Spinal cord (tissue), 10 donors: ENCODE results near the gene UST. TPM values are rescaled to one million over a fixed set of nuclear protein-coding genes. Genes with fewer than 3 reads are reported as not detected.

Experiments
- DNase-seq, 6 donors: peaks; one replicate each; pipeline versions ENCODE4 v3.0.0 to v3.0.0-alpha.2; 2013 to 2015; ENCODE audit warnings: low spot score in 6 of 6, low read depth in 4 of 6
- H3K27ac ChIP-seq: one replicate; pipeline ENCODE4 v1.5.1; 2013; ENCODE audit warnings: low read depth, low read length, control low read depth
- H3K27me3 ChIP-seq: one replicate; pipeline ENCODE4 v1.6.1; 2013; ENCODE audit warnings: low read length; ENCODE audit not compliant: control insufficient read depth, insufficient read depth
- H3K36me3 ChIP-seq: one replicate; pipeline ENCODE4 v1.6.1; 2013; ENCODE audit warnings: low read length; ENCODE audit not compliant: control insufficient read depth, insufficient read depth
- H3K4me1 ChIP-seq: one replicate; pipeline ENCODE4 v1.6.1; 2013; ENCODE audit warnings: low read length; ENCODE audit not compliant: control insufficient read depth, insufficient read depth
- H3K4me3 ChIP-seq: one replicate; pipeline ENCODE4 v1.5.1; 2013; ENCODE audit warnings: low read depth, low read length, control low read depth
- H3K9me3 ChIP-seq: one replicate; pipeline ENCODE4 v1.6.1; 2013; ENCODE audit warnings: low read length; ENCODE audit not compliant: control insufficient read depth, insufficient read depth
- WGBS: methylation state at CpG from one replicate; pipeline ENCODE4 v1.1.5; 2013; ENCODE audit warnings: missing lambda C conversion rate; ENCODE audit not compliant: insufficient coverage; 5-methylcytosine and 5-hydroxymethylcytosine counted together
- polyA plus RNA-seq, 2 donors: library from polyadenylated mRNA; unstranded; fragments of 120-200 nt; gene quantifications; one replicate each; pipeline ENCODE4 v1.2.1, GENCODE V29; 2013; ENCODE audit not compliant: insufficient read length in 2 of 2
- total RNA-seq, 2 donors: library from RNA; depleted of rRNA in 1 of 2; stranded (reverse); fragments of 120-200 nt in 1 of 2; fragments of >200 nt in 1 of 2; gene quantifications; one replicate each; pipeline versions ENCODE4 v1.2.3 to v1.2.4, GENCODE V29; 2013 to 2014
- donor health status: healthy.

The UST gene
- total and polyA plus RNA-seq, 4 donors: 21.5 to 28.9 (median 23.5) TPM

DNA sequence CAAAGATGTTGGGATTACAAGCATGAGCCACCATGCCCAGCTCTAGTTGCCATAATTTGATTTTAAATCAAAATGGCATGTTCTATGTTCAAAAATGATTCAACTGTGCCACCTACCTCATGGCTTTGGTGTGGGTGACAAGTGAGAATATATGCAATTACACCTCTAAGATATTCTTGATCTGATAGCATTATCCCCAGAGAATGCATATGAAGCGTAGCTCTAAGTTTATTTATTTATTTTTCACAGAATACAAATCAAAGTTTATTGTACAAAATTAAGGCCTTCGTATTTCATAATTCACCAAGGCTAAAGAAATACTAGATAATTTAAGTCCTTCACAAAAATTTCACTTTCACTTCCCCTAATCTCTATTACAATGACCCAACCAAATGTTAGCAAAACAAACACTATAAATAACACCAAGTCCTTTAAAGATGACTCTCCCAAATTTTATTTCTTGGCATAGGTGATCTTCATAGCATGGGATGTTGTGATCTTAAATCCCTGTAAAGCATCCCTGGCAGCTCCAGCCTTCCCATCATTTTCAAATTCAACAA lies 364.8 kb downstream of the UST start:
- DNase-seq: no peak
- no CpG with 5 or more reads among the region's 2 CpGs for WGBS
- H3K4me1 ChIP-seq: peaks cover 31% of the 10 kb centered on the region
- no peaks in the 10 kb centered on the region for H3K9me3 ChIP-seq
- H3K27ac ChIP-seq: no peak overlapping the region
- no peaks in the 10 kb centered on the region for H3K36me3 ChIP-seq
- no peaks in the 10 kb centered on the region for H3K27me3 ChIP-seq
- no peak overlapping the region for H3K4me3 ChIP-seq

DNA sequence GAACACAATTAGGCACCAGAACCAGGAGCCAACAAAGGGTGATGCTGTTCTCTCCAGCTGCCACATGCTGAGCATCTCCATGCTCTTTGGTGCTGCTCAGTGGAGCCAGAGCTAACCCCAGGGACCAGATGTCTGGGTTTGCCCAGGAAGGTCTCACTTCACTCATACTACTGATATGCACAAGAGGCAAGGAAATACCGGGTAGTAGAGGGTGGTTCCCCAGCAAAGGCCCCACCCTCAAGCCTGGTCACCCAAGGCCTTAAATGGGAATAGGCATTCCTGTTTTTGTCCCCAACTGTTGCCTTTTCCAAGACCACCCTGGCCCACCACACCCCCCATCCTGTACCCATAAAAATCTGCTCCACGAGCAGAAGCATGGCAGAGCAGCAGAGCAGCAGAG lies 366.1 kb downstream of the UST start:
- no peak for DNase-seq
- Histone ChIP-seq H3K9me3 (no peaks in the 10 kb centered on the region), H3K27me3 (no peaks in the 10 kb centered on the region), H3K4me3 (no peak overlapping the region), H3K27ac (no peak overlapping the region), H3K36me3 (no peaks in the 10 kb centered on the region), H3K4me1 (peaks cover 20% of the 10 kb centered on the region)
- WGBS: no CpG with 5 or more reads among the region's 2 CpGs

DNA sequence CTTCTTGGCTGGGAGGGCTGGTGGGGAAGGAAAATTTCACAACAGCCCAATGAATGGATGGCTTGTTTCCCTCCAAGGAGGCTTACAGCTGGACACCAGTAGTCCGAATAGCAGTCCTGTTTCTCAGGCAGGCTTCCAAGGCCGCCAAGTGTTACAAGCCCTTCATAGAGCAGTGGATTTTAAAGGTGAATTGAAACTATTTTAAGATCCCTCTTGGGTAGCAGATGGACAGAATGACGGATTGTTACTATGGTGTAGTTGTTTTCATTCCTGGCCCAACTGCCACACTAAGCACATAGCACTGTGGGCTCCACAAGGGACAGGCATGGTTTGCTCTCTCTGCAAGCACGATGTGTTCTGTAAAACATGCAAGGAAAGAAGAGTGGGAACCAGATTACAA lies 367.3 kb downstream of the UST start:
- no peaks in the 10 kb centered on the region for H3K9me3 ChIP-seq
- H3K36me3 ChIP-seq: no peaks in the 10 kb centered on the region
- peaks cover 10% of the 10 kb centered on the region for H3K4me1 ChIP-seq
- WGBS: 86% methylated on average over 1 of the region's 4 CpGs
- peak in 5 of 6 donors; percentile 44 to 84 (median 53) for DNase-seq
- H3K27me3 ChIP-seq: no peaks in the 10 kb centered on the region
- peak overlapping the region; percentile 65 for H3K27ac ChIP-seq
- no peak overlapping the region for H3K4me3 ChIP-seq

DNA sequence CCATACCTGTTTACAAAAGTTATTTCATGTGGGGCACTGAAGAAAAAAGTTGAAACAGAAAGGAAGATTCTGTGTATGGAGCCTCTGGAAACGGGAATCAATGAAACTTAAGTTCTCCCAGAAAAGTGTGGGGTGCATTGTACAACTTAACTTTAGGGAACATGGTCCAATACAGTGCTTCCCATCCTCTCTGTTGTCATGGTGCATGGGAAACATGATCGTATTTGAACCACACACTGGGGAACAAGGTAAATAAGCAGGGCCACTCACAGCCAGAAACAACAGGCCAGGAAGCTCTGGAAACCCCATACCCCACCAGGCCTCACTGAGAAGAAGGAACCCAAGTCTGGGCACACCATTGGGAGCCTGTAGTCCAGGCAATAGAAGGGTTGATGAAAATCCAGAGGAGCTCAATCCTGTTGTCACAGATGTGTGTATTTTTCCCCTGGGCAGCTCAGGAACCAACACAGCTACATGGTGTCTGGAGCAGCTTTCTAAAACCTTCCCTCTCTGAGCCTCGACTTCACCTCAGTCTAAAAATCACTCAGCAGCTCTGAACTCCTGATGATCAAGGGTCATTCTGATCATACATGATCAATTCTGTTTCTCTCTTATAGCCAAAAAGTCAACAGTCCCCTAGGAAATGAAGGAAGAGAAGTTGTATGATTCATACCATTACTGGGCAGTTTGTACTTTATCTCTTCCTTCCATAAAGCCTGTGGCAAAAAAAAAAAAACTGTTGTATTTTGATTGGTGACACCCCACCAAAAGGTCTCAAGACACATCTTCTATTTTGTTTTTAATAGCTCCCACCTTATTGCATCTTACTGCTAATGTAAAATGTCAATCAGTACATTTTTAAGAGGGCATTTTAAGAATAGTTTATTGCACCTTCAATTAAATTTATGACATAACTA lies 372.2 kb downstream of the UST start:
- WGBS: 67% methylated on average over 1 of the region's 3 CpGs
- Histone ChIP-seq H3K4me1 (peaks cover 4% of the 10 kb centered on the region), H3K27me3 (no peaks in the 10 kb centered on the region), H3K27ac (no peak overlapping the region), H3K4me3 (no peak overlapping the region), H3K9me3 (no peaks in the 10 kb centered on the region), H3K36me3 (no peaks in the 10 kb centered on the region)
- no peak for DNase-seq

DNA sequence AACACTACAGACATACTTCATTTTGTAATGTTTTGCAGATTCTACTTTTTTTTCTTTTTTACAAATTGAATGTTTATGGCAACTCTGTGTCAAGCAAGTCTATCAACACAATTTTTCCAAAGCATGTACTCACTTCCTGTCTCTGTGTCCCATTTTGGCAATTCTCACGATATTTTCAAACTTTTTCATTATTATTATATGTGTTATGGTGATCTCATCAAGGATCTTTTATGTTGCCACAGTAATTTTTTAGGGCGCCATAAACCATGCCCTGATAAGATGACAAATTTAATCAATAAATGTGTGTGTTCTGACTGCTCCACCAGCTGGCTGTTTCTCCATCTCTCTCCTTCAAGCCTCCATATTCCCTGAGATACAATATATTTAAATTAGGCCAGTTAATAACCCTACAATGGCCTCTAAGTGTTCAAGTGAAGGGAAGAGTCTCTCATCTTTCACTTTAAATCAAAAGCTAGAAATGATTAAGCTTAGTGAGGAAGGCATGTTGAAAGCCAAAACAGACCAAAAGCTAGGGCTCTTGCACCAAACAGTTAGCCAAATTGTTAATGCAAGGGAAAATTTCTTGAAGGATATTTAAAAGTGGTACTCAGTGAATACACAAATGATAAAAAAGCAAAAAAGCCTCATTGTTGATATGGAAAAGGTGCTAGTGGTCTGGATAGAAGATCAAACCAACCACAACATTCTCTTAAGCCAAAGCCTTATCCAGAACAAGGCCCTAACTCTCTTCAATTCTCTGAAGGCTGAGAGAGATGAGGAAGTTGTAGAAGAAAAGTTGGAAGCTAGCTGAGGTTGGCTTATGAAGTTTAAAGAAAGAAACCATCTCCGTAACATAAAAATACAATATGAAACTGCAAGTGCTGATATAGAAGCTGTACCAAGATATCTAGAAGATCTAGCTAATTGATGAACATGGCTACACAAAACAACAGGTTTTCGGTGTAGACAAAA lies 376.3 kb downstream of the UST start:
- WGBS: no CpG with 5 or more reads among the region's 4 CpGs

DNA sequence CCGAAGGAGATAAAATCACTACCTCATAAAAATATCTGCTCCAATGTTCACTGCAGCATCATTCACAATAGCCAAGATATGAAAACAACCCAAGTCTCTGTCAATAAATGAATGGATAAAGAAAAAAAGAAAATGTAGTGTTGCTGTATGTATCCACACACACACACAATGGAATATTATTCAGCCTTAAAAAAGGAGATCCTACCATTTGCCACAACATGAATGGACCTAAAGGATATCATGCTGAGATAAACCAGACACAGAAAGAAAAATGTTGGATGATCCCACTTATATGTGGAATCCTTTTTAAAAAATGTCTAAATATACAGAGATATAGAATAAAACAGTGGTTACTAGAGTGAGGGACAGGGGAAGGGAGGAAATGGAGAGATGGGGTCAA lies 378.5 kb downstream of the UST start:
- no peaks in the 10 kb centered on the region for H3K36me3 ChIP-seq
- H3K9me3 ChIP-seq: no peaks in the 10 kb centered on the region
- no peaks in the 10 kb centered on the region for H3K4me1 ChIP-seq
- H3K27ac ChIP-seq: no peak overlapping the region
- H3K27me3 ChIP-seq: no peaks in the 10 kb centered on the region
- H3K4me3 ChIP-seq: no peak overlapping the region
- DNase-seq: no peak
- no CpG with 5 or more reads among the region's 1 CpG for WGBS

More for the DNA sequence above, 376.3 kb downstream of the UST start:
- no peaks in the 10 kb centered on the region for H3K36me3 ChIP-seq
- no peaks in the 10 kb centered on the region for H3K9me3 ChIP-seq
- H3K27ac ChIP-seq: no peak overlapping the region
- no peaks in the 10 kb centered on the region for H3K4me1 ChIP-seq
- no peaks in the 10 kb centered on the region for H3K27me3 ChIP-seq
- DNase-seq: no peak
- H3K4me3 ChIP-seq: no peak overlapping the region
